HFF-Myc (cell line): ENCODE measurements around the gene NTN3.

ENCODE experiments used
- DNase-seq: peaks from one replicate; pipeline ENCODE4 v3.0.0-alpha.2; 2011; ENCODE audit warnings: low read depth; ENCODE audit errors: extremely low read depth
- H3K4me3 ChIP-seq: replicated peaks from 2 replicates; pipeline ENCODE4 v1.5.1; 2011; ENCODE audit warnings: low read depth, mild to moderate bottlenecking, control low read depth, low read length
- TF ChIP-seq, protein P1 (sequence below): IDR thresholded peaks from 2 replicates; pipeline ENCODE4 v1.5.1; 2012; ENCODE audit warnings: mild to moderate bottlenecking, low read depth, low read length, control low read depth; ENCODE audit errors: missing control alignments

NTN3 gene

DNA sequence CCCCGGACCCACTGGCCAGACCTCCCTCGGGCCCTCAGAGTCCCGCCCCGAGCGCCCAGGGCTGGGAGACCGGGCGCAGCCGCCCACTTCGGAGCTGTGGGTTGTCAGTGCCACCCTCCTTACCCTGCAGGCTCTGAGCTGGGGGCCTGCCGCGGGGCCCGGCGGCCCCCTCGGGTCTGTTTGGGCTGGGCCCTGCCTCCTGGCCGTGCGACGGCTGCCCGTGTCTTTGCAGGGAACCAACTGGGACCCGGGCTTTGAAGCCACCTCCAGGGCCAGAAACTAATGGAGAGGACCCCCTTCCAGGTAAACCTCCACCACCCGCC lies 10.7 kb upstream of the NTN3 start:
- TF ChIP-seq, protein P1, sequence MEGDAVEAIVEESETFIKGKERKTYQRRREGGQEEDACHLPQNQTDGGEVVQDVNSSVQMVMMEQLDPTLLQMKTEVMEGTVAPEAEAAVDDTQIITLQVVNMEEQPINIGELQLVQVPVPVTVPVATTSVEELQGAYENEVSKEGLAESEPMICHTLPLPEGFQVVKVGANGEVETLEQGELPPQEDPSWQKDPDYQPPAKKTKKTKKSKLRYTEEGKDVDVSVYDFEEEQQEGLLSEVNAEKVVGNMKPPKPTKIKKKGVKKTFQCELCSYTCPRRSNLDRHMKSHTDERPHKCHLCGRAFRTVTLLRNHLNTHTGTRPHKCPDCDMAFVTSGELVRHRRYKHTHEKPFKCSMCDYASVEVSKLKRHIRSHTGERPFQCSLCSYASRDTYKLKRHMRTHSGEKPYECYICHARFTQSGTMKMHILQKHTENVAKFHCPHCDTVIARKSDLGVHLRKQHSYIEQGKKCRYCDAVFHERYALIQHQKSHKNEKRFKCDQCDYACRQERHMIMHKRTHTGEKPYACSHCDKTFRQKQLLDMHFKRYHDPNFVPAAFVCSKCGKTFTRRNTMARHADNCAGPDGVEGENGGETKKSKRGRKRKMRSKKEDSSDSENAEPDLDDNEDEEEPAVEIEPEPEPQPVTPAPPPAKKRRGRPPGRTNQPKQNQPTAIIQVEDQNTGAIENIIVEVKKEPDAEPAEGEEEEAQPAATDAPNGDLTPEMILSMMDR = no peak
- DNase-seq = no peak
- peak overlapping the region; percentile 57 for H3K4me3 ChIP-seq

DNA sequence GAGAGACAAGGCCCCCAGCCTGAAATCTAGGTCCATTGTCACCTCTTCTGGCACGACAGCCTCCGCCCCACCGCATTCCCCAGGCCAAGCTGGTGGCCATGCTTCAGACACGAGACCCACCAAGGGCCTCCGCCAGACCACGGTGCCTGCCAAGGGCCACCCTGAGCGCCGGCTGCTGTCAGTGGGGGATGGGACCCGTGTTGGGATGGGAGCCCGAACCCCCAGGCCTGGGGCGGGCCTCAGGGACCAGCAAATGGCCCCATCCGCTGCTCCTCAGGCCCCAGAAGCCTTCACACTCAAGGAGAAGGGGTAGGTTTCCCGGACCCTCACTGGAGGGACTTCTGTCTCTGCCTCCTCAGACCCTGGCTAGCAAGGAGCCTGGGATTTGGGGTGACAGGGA lies 10.2 kb upstream of the NTN3 start:
- TF ChIP-seq, protein P1 = no peak
- peak overlapping the region; percentile 57 for H3K4me3 ChIP-seq
- DNase-seq = no peak

DNA sequence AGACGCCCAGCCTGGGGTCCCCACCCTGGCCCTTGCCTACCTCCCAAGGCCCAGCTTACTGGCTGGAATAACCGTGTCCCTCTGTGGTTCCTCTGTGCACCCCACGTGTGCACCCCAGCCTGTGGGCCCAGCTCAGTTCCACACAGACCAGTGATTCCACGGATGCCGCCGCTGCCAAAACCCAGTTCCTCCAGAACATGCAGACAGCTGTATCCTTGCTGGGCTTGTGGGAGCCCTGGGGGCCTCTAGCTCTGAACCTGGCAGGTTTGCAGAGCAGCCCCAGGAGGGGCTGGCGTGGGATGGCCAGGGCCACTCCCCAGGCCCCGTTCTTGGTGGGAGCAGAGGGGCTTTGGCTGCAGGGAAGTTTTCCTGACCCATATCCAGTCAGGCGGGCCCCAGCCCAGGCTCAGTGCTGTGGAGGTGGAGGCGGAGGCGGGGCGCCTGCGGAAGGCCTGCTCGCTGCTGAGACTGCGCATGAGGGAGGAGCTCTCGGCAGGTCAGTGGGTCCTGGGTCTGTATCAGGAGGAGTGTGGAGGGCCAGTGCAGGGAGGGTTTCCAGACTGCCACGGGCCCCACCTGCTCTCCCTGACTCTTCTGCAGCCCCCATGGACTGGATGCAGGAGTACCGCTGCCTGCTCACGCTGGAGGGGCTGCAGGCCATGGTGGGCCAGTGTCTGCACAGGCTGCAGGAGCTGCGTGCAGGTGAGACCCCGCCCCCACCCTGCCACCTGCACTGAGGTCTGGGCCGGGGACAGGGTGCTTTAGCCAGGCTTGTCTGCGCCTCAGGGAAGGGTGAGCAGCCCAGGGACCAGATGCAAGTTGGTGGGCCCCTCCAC lies 8.8 kb upstream of the NTN3 start:
- DNase-seq = no peak
- H3K4me3 ChIP-seq = no peak overlapping the region
- TF ChIP-seq, protein P1 = no peak

DNA sequence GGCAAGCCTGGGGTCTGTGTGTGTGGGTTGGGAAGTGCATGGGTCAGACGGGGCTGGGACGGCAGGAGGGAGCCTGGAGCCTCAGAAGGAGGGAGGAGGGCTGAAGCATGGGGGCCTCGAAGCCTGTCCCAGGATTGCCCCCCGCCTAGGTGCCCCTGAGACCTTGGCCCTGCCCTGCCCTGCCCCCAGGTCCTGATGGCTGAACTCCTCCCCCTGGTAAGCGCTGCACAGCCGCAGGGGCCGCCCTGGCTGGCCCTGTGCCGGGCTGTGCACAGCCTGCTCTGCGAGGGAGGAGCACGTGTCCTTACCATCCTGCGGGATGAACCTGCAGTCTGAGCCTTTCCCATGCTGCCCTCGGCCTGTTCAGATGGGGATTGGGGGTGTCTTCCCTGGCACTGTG lies 6.8 kb upstream of the NTN3 start:
- TF ChIP-seq, protein P1 = no peak
- no peak overlapping the region for H3K4me3 ChIP-seq
- no peak for DNase-seq

DNA sequence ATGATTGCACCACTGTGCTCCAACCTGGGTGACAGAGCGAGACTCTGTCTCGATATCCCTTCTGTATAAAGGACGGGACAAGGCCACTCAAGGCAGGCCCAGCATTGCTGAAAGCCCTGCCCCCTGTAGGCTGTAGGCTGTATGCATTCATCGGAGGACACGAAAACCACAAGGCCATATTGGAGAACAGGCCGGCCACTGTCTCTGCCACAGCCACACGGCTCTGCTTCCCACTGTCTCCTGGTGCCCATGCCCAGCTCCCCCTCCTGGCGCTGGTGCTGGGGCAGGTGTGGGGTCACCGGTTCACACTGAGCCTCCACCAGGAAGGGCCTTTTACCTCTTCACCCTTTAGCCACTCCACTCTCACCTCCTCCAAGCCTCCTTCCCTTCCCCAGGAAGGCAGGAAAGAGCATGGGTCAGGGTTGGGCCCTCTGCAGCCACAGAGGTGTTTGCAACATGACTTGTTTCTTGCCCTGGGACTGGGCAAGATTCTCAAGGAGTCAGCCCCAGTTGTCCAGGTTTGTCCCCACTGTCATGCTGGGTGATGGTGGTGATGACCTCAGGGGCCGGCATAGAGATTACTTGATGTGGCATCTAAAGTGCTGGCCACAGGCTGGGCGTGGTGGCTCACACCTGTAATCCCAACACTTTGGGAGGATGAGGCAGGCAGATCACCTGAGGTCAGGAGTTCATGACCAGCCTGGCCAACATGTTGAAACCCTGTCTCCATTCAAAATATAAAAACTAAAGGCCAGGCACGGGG lies 5.3 kb upstream of the NTN3 start:
- TF ChIP-seq, protein P1 = peak; percentile 31
- no peak for DNase-seq
- no peak overlapping the region for H3K4me3 ChIP-seq

DNA sequence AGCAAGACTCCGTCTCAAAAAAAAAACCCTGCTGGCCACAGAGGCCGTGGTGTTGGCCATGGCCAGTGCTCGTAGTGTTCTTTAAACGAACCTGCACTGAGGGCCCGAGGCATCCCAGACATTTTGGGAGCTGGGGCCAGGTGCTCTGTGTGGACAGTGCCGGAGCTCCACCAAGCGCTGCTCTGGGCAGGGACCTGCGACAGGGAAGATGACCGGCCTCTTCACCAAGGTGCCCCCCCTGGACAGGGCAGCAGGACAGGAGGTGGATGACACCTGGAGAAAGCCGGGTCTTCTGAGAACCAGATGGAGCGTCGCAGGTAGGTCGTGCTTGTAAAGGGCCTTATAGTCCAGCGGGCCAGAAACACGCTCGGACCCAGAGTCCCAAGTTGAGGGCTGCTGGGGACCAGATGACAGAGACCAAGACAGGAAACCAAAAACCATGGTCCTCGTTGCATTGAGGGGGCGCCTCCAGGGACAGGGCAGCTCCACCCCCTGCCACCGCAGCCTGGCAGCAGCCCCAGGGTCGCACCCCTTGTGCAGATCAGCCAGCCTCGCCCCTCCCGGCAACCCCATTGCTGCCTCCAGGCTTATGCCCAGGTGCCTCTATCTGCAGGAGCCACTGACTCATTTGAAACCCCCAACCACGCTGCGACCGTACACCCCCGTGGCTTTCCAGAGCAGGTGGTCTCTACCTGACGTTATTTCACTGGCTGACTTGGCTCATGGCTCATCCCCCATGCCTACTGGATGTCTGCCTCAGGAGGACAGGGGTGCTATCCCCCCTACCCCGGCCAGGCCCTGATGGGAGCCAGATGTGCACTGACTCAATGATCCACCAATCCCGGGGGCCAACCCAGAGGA lies 4.2 kb upstream of the NTN3 start:
- TF ChIP-seq, protein P1 = no peak
- DNase-seq = no peak
- no peak overlapping the region for H3K4me3 ChIP-seq
